NOMO-1 (cell line): ENCODE data around the gene GSG1L.

Experiments
- DNase-seq, 2 experiments: peaks; one replicate each; lab custom pipeline; 2025; ENCODE audit not compliant: unreplicated experiment in 2 of 2; lab: John Stamatoyannopoulos, UW

Gene GSG1L

DNA sequence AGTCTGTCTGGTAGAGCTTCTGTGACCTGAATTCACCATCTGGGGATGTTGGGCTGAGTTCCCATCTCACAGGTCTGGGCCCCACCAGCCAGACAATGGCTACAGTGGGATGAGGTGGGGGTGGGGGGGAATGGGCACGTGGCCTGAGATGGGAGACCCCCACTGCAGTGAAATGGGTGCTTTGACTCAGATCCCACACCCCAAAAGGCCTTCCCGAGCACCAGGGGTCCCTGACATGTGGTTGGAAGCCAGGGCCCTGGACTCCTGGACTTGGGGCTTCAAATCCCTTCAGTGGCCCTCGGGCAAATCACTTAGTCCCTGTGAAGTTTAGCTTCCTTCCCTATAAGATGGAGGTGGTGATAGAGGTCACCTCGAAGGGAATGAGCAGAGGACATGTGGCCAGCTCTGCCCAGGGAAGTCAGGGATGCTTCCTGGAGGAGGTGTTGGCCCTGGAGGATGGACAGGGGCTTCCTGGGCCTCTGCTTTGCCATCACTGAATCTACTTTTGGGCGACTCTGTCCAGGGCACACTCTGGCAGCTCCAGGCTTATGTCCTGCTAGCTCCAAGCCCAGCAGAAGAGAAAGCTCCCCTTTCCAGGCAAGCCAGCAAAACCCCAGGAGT, 295.4 kb downstream of the GSG1L start:
- DNase-seq: no peak

DNA sequence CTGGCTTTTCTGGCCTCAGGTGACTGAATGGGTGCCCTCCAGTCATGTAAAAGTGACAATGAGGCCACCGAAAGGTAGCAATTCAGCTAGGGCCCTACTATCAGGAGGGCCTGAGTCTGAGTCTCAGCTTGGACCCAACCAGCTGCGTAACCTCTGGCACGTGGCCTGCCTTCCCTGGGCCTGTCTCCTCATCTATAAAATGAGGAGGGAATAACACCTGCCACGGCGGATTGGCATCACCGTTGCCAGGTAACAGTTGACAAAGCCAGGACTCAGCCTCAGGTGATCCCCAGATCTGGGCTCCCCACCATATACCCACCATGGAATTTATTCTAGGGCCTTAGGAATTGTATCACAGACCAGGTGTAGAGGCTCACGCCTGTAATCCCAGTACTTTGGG, 296.4 kb downstream of the GSG1L start:
- no peak for DNase-seq

DNA sequence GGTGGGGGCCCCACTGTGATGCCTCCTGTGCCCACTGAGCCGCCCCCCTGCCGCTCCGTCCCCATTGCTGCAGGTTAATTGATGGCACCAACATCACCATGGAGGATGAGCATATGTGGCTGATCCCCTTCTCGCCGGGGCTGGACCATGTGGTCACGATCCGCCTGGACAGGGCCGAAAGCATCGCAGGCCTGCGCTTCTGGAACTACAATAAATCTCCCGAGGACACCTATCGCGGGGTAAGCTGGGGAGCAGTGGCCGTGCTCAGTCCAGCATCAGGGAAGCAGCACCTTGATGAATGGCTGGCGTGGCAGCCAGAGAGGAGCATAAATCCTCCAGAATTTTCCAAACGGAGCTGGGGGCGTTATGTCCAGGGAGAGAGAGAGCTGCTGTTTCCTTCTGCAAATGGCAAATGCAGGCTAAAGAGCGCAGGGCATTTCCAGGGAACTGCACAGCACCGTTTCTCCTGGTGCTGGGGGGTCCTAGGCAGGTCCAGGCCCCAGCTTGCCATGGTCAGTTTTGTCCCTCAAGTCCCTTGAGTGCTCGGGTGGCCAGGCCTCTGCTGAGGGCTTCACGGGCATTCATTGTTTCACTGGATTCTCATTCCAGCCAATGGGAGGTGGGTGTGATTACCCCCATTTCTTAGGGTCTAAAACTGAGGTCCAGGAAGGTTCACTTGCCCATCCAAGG, 297.1 kb downstream of the GSG1L start:
- DNase-seq: no peak

DNA sequence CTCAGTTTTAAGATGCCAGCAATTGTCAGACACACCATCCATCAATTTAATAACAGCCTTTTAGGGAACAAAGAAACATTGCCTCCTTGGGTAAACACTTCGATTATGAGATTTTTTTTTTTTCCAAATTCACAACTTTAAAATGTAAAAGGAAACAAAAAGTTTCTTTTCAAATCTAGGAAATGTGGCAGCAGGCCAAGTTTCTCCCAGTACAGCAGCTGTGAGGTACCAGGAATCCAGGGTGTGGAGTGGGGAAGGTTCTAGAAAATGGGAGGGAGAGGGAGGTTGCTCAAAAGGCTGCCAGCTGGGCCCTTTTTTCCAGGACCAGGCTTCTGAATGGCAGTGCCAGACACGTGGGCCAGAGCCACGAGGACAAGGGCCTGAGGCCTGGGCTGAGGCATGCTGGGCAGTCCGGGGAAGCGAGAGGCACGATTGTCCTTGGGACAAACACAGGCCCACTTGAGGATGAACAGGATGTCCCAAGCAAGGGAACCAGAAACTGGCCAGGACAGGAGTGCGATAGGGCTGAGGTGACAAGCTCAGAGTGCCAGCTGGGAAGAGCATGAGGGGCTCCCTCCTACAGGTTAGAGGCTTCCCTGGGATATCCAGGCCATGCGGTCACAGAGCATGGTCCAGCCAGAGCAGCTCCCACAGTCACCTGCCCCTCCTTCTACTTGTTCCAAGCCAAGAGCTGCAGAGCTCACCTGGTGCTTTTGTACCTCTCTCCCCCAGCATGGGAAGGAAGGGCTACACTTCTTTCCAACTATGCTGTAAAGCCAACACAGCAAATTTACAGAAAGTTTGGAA, 298.4 kb downstream of the GSG1L start:
- DNase-seq: no peak

DNA sequence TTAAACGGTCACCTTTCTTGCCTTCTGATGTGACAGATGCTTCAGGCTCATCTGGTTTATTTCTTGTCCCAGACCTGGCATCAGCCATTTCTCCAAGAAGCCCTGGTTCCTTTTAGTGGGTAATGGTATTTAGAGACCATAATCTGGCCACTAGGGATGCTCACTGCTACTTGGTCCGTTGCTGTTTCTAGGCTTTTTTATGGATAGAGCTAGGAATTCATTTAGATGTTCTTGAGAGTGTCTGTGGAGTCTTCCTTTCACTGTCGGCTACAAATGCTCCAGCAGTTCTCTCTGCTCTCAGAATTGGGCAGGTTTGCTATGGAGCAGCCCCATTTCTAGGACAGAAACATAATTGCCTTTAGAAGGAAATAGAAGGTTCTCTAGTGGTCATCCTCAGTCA, 299.1 kb downstream of the GSG1L start:
- no peak for DNase-seq

- no peak for DNase-seq
Measured at GRCh38 chr16:27762441-27762840, 301.1 kb downstream of the GSG1L start.

- no peak for DNase-seq
Measured at GRCh38 chr16:27761816-27762215, 301.7 kb downstream of the GSG1L start.

GRCh38 chr16:27760789-27761176, 302.7 kb downstream of the GSG1L start:
- DNase-seq: no peak

- DNase-seq: peak; percentile 54 to 74
Measured at GRCh38 chr16:27759967-27760788, 303.3 kb downstream of the GSG1L start.

DNA sequence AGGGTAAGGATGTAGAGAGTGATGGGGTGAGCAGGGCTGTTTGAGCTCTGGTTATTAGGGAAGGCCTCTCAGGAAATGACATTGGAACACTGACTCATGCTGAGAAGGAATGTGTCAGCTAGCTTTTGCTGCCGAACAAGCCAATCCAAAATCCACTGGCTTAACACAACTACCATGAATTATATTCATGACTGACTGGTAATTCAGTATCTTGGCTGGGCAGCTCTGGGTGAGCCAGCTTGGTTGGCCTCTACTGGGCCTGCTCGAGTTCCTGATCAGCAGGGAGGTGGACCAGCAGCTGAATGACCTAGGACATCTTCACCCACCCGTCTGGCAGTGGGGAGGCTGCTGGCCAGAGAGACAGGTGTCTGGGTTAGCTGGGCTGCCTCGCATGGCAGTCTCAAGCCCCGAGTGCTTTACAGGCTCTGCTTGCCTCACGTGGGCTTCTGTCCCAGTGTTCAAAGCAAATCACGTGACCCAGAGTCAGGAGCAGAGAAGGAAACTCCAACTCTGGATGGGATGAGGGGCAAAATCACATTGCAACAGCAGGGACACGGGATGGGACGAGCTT, 304.1 kb downstream of the GSG1L start:
- no peak for DNase-seq

GRCh38 chr16:27758544-27758943, 305.0 kb downstream of the GSG1L start:
- DNase-seq: no peak

GRCh38 chr16:27756206-27756970, 307.1 kb downstream of the GSG1L start:
- peak; percentile 54 to 67 for DNase-seq

GRCh38 chr16:27754788-27755690, 308.5 kb downstream of the GSG1L start:
- DNase-seq: no peak

- no peak for DNase-seq
Measured at GRCh38 chr16:27753563-27753962, 310.0 kb downstream of the GSG1L start.

GRCh38 chr16:27752241-27752640, 311.3 kb downstream of the GSG1L start:
- no peak for DNase-seq

- DNase-seq: no peak
Measured at GRCh38 chr16:27751676-27752075, 311.8 kb downstream of the GSG1L start.

DNA sequence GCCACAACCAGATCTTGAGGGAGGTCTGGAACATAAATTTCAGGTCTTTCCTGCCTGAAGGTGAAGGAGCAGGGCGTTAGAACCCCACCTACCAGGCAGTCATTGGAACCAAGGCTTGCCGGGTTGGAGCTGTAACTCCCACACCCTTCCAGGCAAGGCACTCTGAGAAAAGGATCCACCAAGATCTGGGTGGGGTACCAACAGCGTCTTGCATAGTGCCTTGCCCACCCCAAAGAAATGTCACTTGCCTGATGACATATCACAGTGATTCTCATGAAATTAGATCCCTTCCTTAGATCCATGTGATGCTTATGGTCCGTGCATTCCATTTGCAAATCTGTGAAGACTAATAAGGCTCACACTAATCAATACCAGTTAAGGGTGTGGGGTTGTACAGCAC, 312.3 kb downstream of the GSG1L start:
- DNase-seq: no peak

DNA sequence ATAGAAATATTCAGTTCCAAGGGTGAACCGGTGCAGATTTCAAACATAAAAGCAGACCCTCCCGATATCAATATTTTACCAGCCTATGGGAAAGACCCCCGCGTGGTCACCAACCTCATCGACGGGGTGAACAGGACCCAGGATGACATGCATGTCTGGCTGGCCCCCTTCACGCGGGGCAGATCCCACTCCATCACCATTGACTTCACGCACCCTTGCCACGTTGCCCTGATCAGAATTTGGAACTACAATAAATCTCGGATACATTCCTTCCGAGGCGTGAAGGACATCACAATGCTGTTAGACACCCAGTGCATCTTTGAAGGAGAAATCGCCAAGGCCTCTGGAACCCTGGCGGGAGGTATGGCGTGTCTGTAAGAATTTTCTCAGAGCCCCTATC, 313.6 kb downstream of the GSG1L start:
- DNase-seq: no peak

- no peak for DNase-seq
Measured at GRCh38 chr16:27749547-27749875, 314.0 kb downstream of the GSG1L start.
